A549 (cell line): ENCODE measurements around the gene PIGU. TPM values are rescaled to one million over a fixed set of nuclear protein-coding genes. Genes with fewer than 3 reads are reported as not detected.

ENCODE experiments used
- ATAC-seq, 2 experiments: fragments of 200-7000 bp in 1 of 2; fragments of >200 bp in 1 of 2; cut with Nextera tagmentation in 1 of 2; cut with Tn5 transposase in 1 of 2; 3 replicates each; pipeline versions ENCODE4 v1.8.0 to v1.9.1; 2018 to 2020; ENCODE audit warnings: mild to moderate bottlenecking in 1 of 2, moderate library complexity in 1 of 2
- CTCF ChIA-PET: fragments of 300-600 bp; sonication (Branson Sonifier 250); formaldehyde crosslinking; extraction: SDS; loops from one replicate; lab custom pipeline; 2021; ENCODE audit warnings: antibody characterized with exemption, inconsistent platforms; lab: Yijun Ruan, JAX
- POLR2A ChIA-PET: fragments of 350-600 bp; formaldehyde crosslinking; extraction: SDS; loops from one replicate; lab custom pipeline; 2021; ENCODE audit warnings: antibody characterized with exemption, inconsistent platforms; lab: Yijun Ruan, JAX
- DNase-seq, 2 experiments: peaks; one replicate each; pipeline versions ENCODE4 v3.0.0 to v3.0.0-alpha.2; 2011 to 2016; ENCODE audit warnings: low read depth in 1 of 2, low spot score in 1 of 2
- FAIRE-seq: peaks from 2 replicates; lab custom pipeline; 2011; peaks lifted over from hg19 to GRCh38; lab: Jason Lieb, UNC
- H3K27ac ChIP-seq, 2 experiments: fragments of >200 bp; sonication (Bioruptor Twin); formaldehyde crosslinking; 3 replicates each; pipeline ENCODE4 v1.5.1; 2016 to 2017
- H3K4me1 ChIP-seq: fragments of >200 bp; sonication (Bioruptor Twin); formaldehyde crosslinking; 3 replicates; pipeline ENCODE4 v1.6.1; 2016
- H3K4me2 ChIP-seq: fragments of >200 bp; sonication (Bioruptor Twin); formaldehyde crosslinking; 3 replicates; pipeline ENCODE4 v1.6.1; 2016
- H3K4me3 ChIP-seq: fragments of >200 bp; sonication (Bioruptor Twin); formaldehyde crosslinking; 3 replicates; pipeline ENCODE4 v1.5.1; 2016
- H3K9me3 ChIP-seq: fragments of >200 bp; sonication (Bioruptor Twin); formaldehyde crosslinking; 3 replicates; pipeline ENCODE4 v1.6.1; 2016
- CEBPB ChIP-seq, 2 experiments: fragments of >200 bp in 1 of 2; sonication (Bioruptor Twin) in 1 of 2; formaldehyde crosslinking in 1 of 2; IDR thresholded peaks; 2 replicates each; pipeline ENCODE4 v1.6.1; 2012 to 2016
- EHMT2 ChIP-seq: fragments of 200-600 bp; sonication (generic); IDR thresholded peaks from 2 replicates; pipeline ENCODE4 v1.6.1; 2016; ENCODE audit warnings: antibody characterized with exemption, low read depth, mild to moderate bottlenecking, moderate library complexity
- EP300 ChIP-seq, 2 experiments: fragments of >200 bp; sonication (Bioruptor Twin); formaldehyde crosslinking; IDR thresholded peaks; 2 replicates in 1 of 2; 3 replicates in 1 of 2; pipeline ENCODE4 v1.6.1; 2016 to 2017
- FOSL2 ChIP-seq, 2 experiments: fragments of 450-650 bp in 1 of 2; fragments of >200 bp in 1 of 2; sonication (Bioruptor Twin) in 1 of 2; formaldehyde crosslinking; IDR thresholded peaks; 2 replicates each; pipeline versions ENCODE4 v1.5.0 to v1.6.1; 2016 to 2020; ENCODE audit warnings: mild to moderate bottlenecking in 1 of 2, moderate library complexity in 1 of 2
- FOXS1 ChIP-seq: fragments of 250-450 bp; sonication (Bioruptor Pico); IDR thresholded peaks from 2 replicates; pipeline ENCODE4 v1.5.0; 2020; ENCODE audit warnings: mild to moderate bottlenecking, moderate library complexity
- GATA3 ChIP-seq: IDR thresholded peaks from 2 replicates; pipeline ENCODE4 v1.6.1; 2012; ENCODE audit warnings: borderline replicate concordance
- KDM5A ChIP-seq: fragments of 200-600 bp; sonication (generic); IDR thresholded peaks from 2 replicates; pipeline ENCODE4 v1.6.1; 2016; ENCODE audit warnings: antibody characterized with exemption, mild to moderate bottlenecking
- MYC ChIP-seq: IDR thresholded peaks from 2 replicates; pipeline ENCODE4 v1.6.1; 2012; ENCODE audit warnings: mild to moderate bottlenecking, inconsistent platforms, low read length, improper control_type of control experiment, borderline replicate concordance
- PHF8 ChIP-seq: fragments of 200-600 bp; sonication (generic); IDR thresholded peaks from 2 replicates; pipeline ENCODE4 v1.6.1; 2016; ENCODE audit warnings: low read depth, mild to moderate bottlenecking, antibody characterized with exemption, moderate library complexity, borderline replicate concordance
- POLR2AphosphoS2 ChIP-seq: conservative IDR thresholded peaks from 2 replicates; pipeline ENCODE4 v1.6.1; 2012; ENCODE audit warnings: low read length, improper control_type of control experiment, inconsistent platforms
- RFX5 ChIP-seq: fragments of 450-650 bp; IDR thresholded peaks from 2 replicates; pipeline ENCODE4 v1.7.1; 2014; ENCODE audit warnings: antibody characterized with exemption, mild to moderate bottlenecking, moderate library complexity
- SMC3 ChIP-seq: fragments of >200 bp; sonication (Bioruptor Twin); formaldehyde crosslinking; IDR thresholded peaks from 3 replicates; pipeline ENCODE4 v1.6.1; 2018; ENCODE audit warnings: inconsistent platforms
- ZC3H11A ChIP-seq: fragments of 450-650 bp; IDR thresholded peaks from 2 replicates; pipeline ENCODE4 v1.6.1; 2014; ENCODE audit warnings: antibody characterized with exemption, mild to moderate bottlenecking
- ZFP36 ChIP-seq: fragments of 450-650 bp; IDR thresholded peaks from 2 replicates; pipeline ENCODE4 v1.6.1; 2014; ENCODE audit warnings: borderline replicate concordance; ENCODE audit not compliant: partially characterized antibody
- ZNF302 ChIP-seq: fragments of 250-450 bp; sonication (Bioruptor Pico); IDR thresholded peaks from 2 replicates; pipeline ENCODE4 v1.9.0; 2021; ENCODE audit warnings: inconsistent platforms, mild to moderate bottlenecking, moderate library complexity
- WGBS: methylation state at CpG from one replicate; pipeline ENCODE4 v1.1.6; 2017; ENCODE audit errors: missing lambda C conversion rate; 5-methylcytosine and 5-hydroxymethylcytosine counted together
- polyA plus RNA-seq, 4 experiments: library from polyadenylated mRNA; depleted of rRNA in 3 of 4; stranded (reverse); fragments of >200 nt; fragmentation: RNase III in 1 of 4; extraction: RNeasy Plus Mini Kit Qiagen cat#74134 plus additional on column Dnase treatment in 1 of 4; gene quantifications; 2 replicates in 3 of 4; 3 replicates in 1 of 4; pipeline ENCODE4 v1.2.3, GENCODE V29; 2011 to 2017
- TF ChIP-seq, protein P1 (sequence below): fragments of >200 bp; sonication (Bioruptor Twin); formaldehyde crosslinking; IDR thresholded peaks from 2 replicates; pipeline ENCODE4 v1.6.1; 2016
- TF ChIP-seq, protein P2 (sequence below): IDR thresholded peaks from 2 replicates; pipeline ENCODE4 v1.6.1; 2012
- TF ChIP-seq, protein P3 (sequence below): fragments of 150-350 bp; IDR thresholded peaks from 2 replicates; pipeline ENCODE4 v1.6.1; 2014; ENCODE audit warnings: low read depth, mild to moderate bottlenecking, low read length
- TF ChIP-seq, protein P4 (sequence below): fragments of 200-600 bp; sonication (generic); IDR thresholded peaks from 2 replicates; pipeline ENCODE4 v1.6.1; 2016; ENCODE audit warnings: antibody characterized with exemption, mild to moderate bottlenecking, moderate library complexity
- TF ChIP-seq, protein P5 (sequence below): fragments of 250-450 bp; sonication (Bioruptor Pico); IDR thresholded peaks from 2 replicates; pipeline ENCODE4 v1.5.0; 2021; ENCODE audit warnings: mild to moderate bottlenecking, moderate library complexity, borderline replicate concordance
- TF ChIP-seq, protein P6 (sequence below): IDR thresholded peaks from 2 replicates; pipeline ENCODE4 v1.6.1; 2012

PIGU gene
- polyA plus RNA-seq, 2 of the 4 experiments (the other 2 are of a cell fraction) = 27.8 to 103 TPM

DNA sequence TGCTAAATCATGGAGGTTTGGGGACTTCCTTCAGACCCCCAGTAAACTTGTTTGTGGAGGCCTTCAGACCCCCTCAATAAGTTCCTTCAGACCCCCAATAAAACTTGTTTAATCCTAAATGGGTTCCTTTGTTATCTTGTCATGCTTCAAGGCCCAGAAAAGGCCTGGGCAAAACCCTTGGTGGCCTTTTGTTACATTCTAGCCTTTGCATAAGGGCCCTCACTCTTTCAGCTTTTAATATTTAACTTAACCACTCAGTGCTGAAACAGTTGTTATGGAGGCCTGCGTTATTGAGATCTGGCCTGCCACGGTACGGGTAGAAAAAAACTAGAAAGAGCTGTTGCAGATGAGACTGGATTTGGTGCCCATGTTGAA, 165.0 kb downstream of the PIGU start:
- 97% methylated on average over 3 of the region's 3 CpGs for WGBS
- DNase-seq (no peak), ATAC-seq (no peak), FAIRE-seq (no peak)
- TF ChIP-seq SMC3 (no peak), KDM5A (no peak), ZFP36 (no peak), EP300 (IDR thresholded peaks at IDR 0.05) (no peak), MYC (no peak), POLR2AphosphoS2 (no peak), EHMT2 (no peak), ZC3H11A (no peak), PHF8 (no peak), RFX5 (no peak), ZNF302 (CRISPR knock-in tag) (no peak), FOSL2 (IDR thresholded peaks at IDR 0.05) (no peak), FOSL2 (CRISPR knock-in tag; IDR thresholded peaks at IDR 0.05) (no peak), GATA3 (no peak)
- TF ChIP-seq, protein P1, sequence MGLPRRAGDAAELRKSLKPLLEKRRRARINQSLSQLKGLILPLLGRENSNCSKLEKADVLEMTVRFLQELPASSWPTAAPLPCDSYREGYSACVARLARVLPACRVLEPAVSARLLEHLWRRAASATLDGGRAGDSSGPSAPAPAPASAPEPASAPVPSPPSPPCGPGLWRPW = no peak
- TF ChIP-seq, protein P2, sequence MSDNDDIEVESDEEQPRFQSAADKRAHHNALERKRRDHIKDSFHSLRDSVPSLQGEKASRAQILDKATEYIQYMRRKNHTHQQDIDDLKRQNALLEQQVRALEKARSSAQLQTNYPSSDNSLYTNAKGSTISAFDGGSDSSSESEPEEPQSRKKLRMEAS = no peak
- TF ChIP-seq, protein P3, sequence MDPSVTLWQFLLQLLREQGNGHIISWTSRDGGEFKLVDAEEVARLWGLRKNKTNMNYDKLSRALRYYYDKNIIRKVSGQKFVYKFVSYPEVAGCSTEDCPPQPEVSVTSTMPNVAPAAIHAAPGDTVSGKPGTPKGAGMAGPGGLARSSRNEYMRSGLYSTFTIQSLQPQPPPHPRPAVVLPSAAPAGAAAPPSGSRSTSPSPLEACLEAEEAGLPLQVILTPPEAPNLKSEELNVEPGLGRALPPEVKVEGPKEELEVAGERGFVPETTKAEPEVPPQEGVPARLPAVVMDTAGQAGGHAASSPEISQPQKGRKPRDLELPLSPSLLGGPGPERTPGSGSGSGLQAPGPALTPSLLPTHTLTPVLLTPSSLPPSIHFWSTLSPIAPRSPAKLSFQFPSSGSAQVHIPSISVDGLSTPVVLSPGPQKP = no peak
- TF ChIP-seq, protein P4, sequence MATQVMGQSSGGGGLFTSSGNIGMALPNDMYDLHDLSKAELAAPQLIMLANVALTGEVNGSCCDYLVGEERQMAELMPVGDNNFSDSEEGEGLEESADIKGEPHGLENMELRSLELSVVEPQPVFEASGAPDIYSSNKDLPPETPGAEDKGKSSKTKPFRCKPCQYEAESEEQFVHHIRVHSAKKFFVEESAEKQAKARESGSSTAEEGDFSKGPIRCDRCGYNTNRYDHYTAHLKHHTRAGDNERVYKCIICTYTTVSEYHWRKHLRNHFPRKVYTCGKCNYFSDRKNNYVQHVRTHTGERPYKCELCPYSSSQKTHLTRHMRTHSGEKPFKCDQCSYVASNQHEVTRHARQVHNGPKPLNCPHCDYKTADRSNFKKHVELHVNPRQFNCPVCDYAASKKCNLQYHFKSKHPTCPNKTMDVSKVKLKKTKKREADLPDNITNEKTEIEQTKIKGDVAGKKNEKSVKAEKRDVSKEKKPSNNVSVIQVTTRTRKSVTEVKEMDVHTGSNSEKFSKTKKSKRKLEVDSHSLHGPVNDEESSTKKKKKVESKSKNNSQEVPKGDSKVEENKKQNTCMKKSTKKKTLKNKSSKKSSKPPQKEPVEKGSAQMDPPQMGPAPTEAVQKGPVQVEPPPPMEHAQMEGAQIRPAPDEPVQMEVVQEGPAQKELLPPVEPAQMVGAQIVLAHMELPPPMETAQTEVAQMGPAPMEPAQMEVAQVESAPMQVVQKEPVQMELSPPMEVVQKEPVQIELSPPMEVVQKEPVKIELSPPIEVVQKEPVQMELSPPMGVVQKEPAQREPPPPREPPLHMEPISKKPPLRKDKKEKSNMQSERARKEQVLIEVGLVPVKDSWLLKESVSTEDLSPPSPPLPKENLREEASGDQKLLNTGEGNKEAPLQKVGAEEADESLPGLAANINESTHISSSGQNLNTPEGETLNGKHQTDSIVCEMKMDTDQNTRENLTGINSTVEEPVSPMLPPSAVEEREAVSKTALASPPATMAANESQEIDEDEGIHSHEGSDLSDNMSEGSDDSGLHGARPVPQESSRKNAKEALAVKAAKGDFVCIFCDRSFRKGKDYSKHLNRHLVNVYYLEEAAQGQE = no peak
- TF ChIP-seq, protein P5, sequence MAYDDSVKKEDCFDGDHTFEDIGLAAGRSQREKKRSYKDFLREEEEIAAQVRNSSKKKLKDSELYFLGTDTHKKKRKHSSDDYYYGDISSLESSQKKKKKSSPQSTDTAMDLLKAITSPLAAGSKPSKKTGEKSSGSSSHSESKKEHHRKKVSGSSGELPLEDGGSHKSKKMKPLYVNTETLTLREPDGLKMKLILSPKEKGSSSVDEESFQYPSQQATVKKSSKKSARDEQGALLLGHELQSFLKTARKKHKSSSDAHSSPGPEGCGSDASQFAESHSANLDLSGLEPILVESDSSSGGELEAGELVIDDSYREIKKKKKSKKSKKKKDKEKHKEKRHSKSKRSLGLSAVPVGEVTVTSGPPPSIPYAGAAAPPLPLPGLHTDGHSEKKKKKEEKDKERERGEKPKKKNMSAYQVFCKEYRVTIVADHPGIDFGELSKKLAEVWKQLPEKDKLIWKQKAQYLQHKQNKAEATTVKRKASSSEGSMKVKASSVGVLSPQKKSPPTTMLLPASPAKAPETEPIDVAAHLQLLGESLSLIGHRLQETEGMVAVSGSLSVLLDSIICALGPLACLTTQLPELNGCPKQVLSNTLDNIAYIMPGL = no peak
- H3K4me3 ChIP-seq = no peak overlapping the region
- no peak overlapping the region for H3K4me2 ChIP-seq
- H3K4me1 ChIP-seq = peaks cover 16% of the 10 kb centered on the region
- ChIA-PET POLR2A (no interaction called here), CTCF (interaction anchor here (1.1 to 1.6 kb wide), 3 partner anchors 11 to 199 kb away, joined by 3 to 6 read pairs (median 5); no protein-coding TSS in a partner anchor)
- H3K27ac ChIP-seq = no peak overlapping the region
- no peaks in the 10 kb centered on the region for H3K9me3 ChIP-seq

DNA sequence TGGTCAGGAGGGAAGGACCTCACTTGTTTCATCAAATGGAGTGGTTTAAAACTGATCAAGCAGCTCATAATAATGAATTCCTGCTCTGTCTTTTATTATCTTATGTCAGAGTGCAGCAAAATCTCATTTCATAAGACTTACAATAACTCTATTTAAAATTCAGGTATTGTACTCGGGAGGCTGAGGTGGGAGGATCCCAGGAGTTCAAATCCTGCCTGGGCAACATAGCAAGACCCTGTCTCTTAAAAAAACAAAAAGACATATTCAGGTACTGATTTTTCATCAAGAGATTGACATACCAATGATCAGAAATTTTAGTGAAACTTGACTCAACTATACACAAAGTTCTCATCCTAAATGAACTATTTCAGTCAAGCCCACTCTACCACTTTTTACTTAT, 166.3 kb downstream of the PIGU start:
- ATAC-seq (no peak), DNase-seq (no peak), FAIRE-seq (no peak)
- no peak overlapping the region for H3K4me3 ChIP-seq
- ChIA-PET POLR2A (no interaction called here), CTCF (interaction anchor here (1.0 kb wide), 1 partner anchor 198 kb away, joined by 4 read pairs; no protein-coding TSS in a partner anchor)
- H3K4me1 ChIP-seq = peaks cover 14% of the 10 kb centered on the region
- TF ChIP-seq CEBPB (IDR thresholded peaks at IDR 0.05) (no peak), FOXS1 (CRISPR knock-in tag) (no peak)
- TF ChIP-seq, protein P6, sequence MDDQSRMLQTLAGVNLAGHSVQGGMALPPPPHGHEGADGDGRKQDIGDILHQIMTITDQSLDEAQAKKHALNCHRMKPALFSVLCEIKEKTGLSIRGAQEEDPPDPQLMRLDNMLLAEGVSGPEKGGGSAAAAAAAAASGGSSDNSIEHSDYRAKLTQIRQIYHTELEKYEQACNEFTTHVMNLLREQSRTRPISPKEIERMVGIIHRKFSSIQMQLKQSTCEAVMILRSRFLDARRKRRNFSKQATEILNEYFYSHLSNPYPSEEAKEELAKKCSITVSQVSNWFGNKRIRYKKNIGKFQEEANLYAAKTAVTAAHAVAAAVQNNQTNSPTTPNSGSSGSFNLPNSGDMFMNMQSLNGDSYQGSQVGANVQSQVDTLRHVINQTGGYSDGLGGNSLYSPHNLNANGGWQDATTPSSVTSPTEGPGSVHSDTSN = no peak
- 97% methylated on average over 1 of the region's 1 CpG for WGBS
- no peak overlapping the region for H3K4me2 ChIP-seq
- no peaks in the 10 kb centered on the region for H3K9me3 ChIP-seq
- H3K27ac ChIP-seq = no peak overlapping the region
